CD4-positive, alpha-beta T cell (primary cell): ENCODE results near the gene PBX2. TPM values are rescaled to one million over a fixed set of nuclear protein-coding genes. Genes with fewer than 3 reads are reported as not detected.

ENCODE experiments used
- ATAC-seq: fragments of 200-7000 bp; cut with Tn5 transposase; one replicate; pipeline ENCODE4 v1.10.0; 2022; ENCODE audit warnings: mild to moderate bottlenecking; ENCODE audit not compliant: poor library complexity
- CTCF ChIA-PET: fragments of 350-600 bp; sonication (Branson Sonifier 250); formaldehyde crosslinking; loops from one replicate; lab custom pipeline; 2021; ENCODE audit warnings: antibody characterized with exemption, inconsistent platforms; lab: Charles Lee
- POLR2A ChIA-PET: fragments of 350-600 bp; sonication (Branson Sonifier 250); formaldehyde crosslinking; loops from one replicate; lab custom pipeline; 2021; ENCODE audit warnings: antibody characterized with exemption, inconsistent platforms; lab: Charles Lee
- DNase-seq, 14 experiments: peaks; one replicate each; pipeline ENCODE4 v3.0.0-alpha.2; 2013 to 2020; ENCODE audit warnings: mixed read lengths in 2 of 14
- H3K27ac ChIP-seq, 2 donors: one replicate each; pipeline versions ENCODE4 v1.5.1 to v1.7.0; 2013; ENCODE audit warnings: low read length in 2 of 2, low read depth in 1 of 2, mild to moderate bottlenecking in 1 of 2
- H3K27me3 ChIP-seq, 2 experiments: 1 replicate in 1 of 2; 2 replicates in 1 of 2; pipeline versions ENCODE4 v1.6.1 to v1.7.0; 2013; ENCODE audit warnings: low read length in 2 of 2, control low read depth in 1 of 2, mild to moderate bottlenecking in 1 of 2, moderate library complexity in 1 of 2; ENCODE audit not compliant: insufficient read depth in 2 of 2, control insufficient read depth in 1 of 2
- H3K36me3 ChIP-seq: one replicate; pipeline ENCODE4 v1.6.1; 2013; ENCODE audit warnings: low read length, control low read depth; ENCODE audit not compliant: insufficient read depth
- H3K4me1 ChIP-seq: one replicate; pipeline ENCODE4 v1.6.1; 2013; ENCODE audit warnings: low read length, control low read depth; ENCODE audit not compliant: insufficient read depth
- H3K4me3 ChIP-seq: one replicate; pipeline ENCODE4 v1.5.1; 2013; ENCODE audit warnings: mild to moderate bottlenecking, low read length, moderate library complexity
- H3K9me3 ChIP-seq, 2 experiments: 1 replicate in 1 of 2; 2 replicates in 1 of 2; pipeline versions ENCODE4 v1.6.1 to v1.7.0; 2013; ENCODE audit warnings: low read length in 2 of 2, mild to moderate bottlenecking in 2 of 2, control low read depth in 1 of 2, moderate library complexity in 1 of 2; ENCODE audit not compliant: control insufficient read depth in 1 of 2, insufficient read depth in 1 of 2
- H3K27ac Mint-ChIP-seq: one replicate; pipeline ENCODE4 v1.8.0; 2020; ENCODE audit warnings: mixed read lengths
- H3K27me3 Mint-ChIP-seq: one replicate; pipeline ENCODE4 v1.8.0; 2021; ENCODE audit warnings: mixed read lengths
- H3K36me3 Mint-ChIP-seq: one replicate; pipeline ENCODE4 v1.8.0; 2021; ENCODE audit warnings: low read depth, mixed read lengths
- H3K4me1 Mint-ChIP-seq: one replicate; pipeline ENCODE4 v1.8.0; 2021; ENCODE audit warnings: low read depth, mixed read lengths
- H3K4me3 Mint-ChIP-seq: one replicate; pipeline ENCODE4 v1.8.0; 2020; ENCODE audit warnings: mild to moderate bottlenecking, mixed read lengths
- H3K9me3 Mint-ChIP-seq: one replicate; pipeline ENCODE4 v1.8.0; 2020; ENCODE audit warnings: mixed read lengths
- CTCF ChIP-seq: fragments of 200-600 bp; IDR thresholded peaks from one replicate; pipeline ENCODE4 v1.8.0; 2022; ENCODE audit warnings: antibody characterized with exemption, mild to moderate bottlenecking
- intact Hi-C, 2 experiments: fragments of 100-400 bp; cut with DNase I in 1 of 2; cut with micrococcal nuclease in 1 of 2; formaldehyde crosslinking; loops; one replicate each; pipeline versions ENCODE4 v1.15.1 to v1.9.0; 2023 to 2025; cut with DNase I, micrococcal nuclease
- total RNA-seq, 174 experiments: library from RNA in 2 of 174; stranded (reverse) in 2 of 174; gene quantifications; one replicate each; pipeline ENCODE4 v1.2.3 and lab custom pipeline; 2021 to 2026

The PBX2 gene
- total RNA-seq, 2 experiments from 2014 or later: 62.0 to 65.6 TPM

- Histone ChIP-seq H3K27me3 (peaks cover 0 to 6% of the 10 kb centered on the region in 2 experiments), H3K36me3 (peaks cover 13% of the 10 kb centered on the region), H3K4me1 (peaks cover 49% of the 10 kb centered on the region), H3K27ac (peak overlapping the region; percentile 51 to 67), H3K9me3 (no peaks in the 10 kb centered on the region), H3K4me3 (peak overlapping the region; percentile 80)
- Mint-ChIP-seq H3K9me3 (no peaks in the 10 kb centered on the region), H3K36me3 (peaks cover 29% of the 10 kb centered on the region), H3K4me1 (peaks cover 60% of the 10 kb centered on the region), H3K27me3 (peaks cover 18% of the 10 kb centered on the region), H3K27ac (peak overlapping the region; percentile 88), H3K4me3 (peak overlapping the region; percentile 96)
- intact Hi-C loops: loop anchor here (1.0 to 10.0 kb wide), 7 partner anchors 24 to 110 kb away; partner anchors contain the start of genes FKBPL (in 2 of the 2) and RNF5 (in 1 of the 2)
- ATAC-seq: peak; percentile 64
- POLR2A ChIA-PET: interaction anchor here (0.8 to 1.2 kb wide), 6 partner anchors 10 to 107 kb away, joined by 3 to 10 read pairs (median 4); partner anchors contain the start of genes AGPAT1, ATF6B, EGFL8 and FKBPL
- peak; percentile 43 to 85 (median 59) for DNase-seq
- CTCF ChIA-PET: interaction anchor here (1.2 to 1.3 kb wide), 3 partner anchors 27 to 41 kb away, joined by 5 to 9 read pairs (median 8); partner anchors contain the start of gene ATF6B
- peak; percentile 71 for TF ChIP-seq CTCF
Measured at GRCh38 chr6:32154514-32155161, 35.4 kb downstream of the PBX2 start.

- DNase-seq (peak; percentile 38 to 88 (median 64)), ATAC-seq (peak; percentile 67)
- ChIA-PET POLR2A (interaction anchor here (0.5 to 1.2 kb wide), 7 partner anchors 11 to 106 kb away, joined by 3 to 10 read pairs (median 5); partner anchors contain the start of genes AGPAT1, ATF6B, EGFL8 and FKBPL), CTCF (interaction anchor here (1.2 to 1.3 kb wide), 3 partner anchors 26 to 42 kb away, joined by 5 to 9 read pairs (median 8); partner anchors contain the start of gene ATF6B)
- peak within 1 kb of the TSS; percentile 88 for H3K27ac Mint-ChIP-seq
- peaks cover 27% of the 10 kb centered on the region for H3K36me3 Mint-ChIP-seq
- Histone ChIP-seq H3K36me3 (peaks cover 13% of the 10 kb centered on the region), H3K4me1 (peaks cover 57% of the 10 kb centered on the region), H3K9me3 (peaks cover 0 to 4% of the 10 kb centered on the region in 2 experiments), H3K27me3 (peaks cover 4 to 14% of the 10 kb centered on the region in 2 experiments), H3K4me3 (peak within 1 kb of the TSS; percentile 80), H3K27ac (peak within 1 kb of the TSS; percentile 51 to 67)
- peaks cover 65% of the 10 kb centered on the region for H3K4me1 Mint-ChIP-seq
- peak within 1 kb of the TSS; percentile 96 for H3K4me3 Mint-ChIP-seq
- intact Hi-C loops: loop anchor here (1.0 to 10.0 kb wide), 6 partner anchors 23 to 109 kb away; partner anchors contain the start of genes FKBPL (in 2 of the 2) and RNF5 (in 1 of the 2)
- peaks cover 22% of the 10 kb centered on the region for H3K27me3 Mint-ChIP-seq
- no peaks in the 10 kb centered on the region for H3K9me3 Mint-ChIP-seq
- no peak for TF ChIP-seq CTCF
Measured at GRCh38 chr6:32153564-32154513, 36.2 kb downstream of the PBX2 start, which contains the start of gene PPT2. PPT2 (plus strand) TSS chr6:32154141; CDS start chr6:32154595, 454 bp downstream.
